C4-2B (cell line): ENCODE results near the gene WWTR1.

Experiments used
- ZFX ChIP-seq: fragments of 450-650 bp; IDR thresholded peaks from 2 replicates; pipeline ENCODE4 v1.6.1; 2017
- TF ChIP-seq, protein P1 (sequence below): fragments of 450-650 bp; conservative IDR thresholded peaks from 2 replicates; pipeline ENCODE4 v1.5.1; 2017; ENCODE audit warnings: mild to moderate bottlenecking

DNA sequence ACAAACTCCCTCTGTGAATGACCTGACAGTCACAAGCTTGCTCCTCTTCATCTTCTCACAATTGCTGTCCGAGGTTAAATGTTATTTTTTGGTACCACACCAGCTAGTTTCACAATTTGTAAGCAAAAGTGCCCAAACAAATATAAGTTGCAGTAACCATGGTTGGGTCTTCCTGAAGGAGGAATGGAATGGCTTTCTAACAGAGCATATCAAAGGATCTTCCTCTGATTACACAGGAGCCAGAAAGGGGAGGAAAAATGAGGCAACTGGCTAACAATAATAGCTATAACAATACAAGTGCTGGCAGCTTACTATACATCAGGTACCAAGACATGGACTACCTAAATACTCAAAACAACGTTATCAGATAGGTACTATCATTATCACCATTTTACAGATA lies 90.4 kb downstream of the WWTR1 start:
- TF ChIP-seq, protein P1, sequence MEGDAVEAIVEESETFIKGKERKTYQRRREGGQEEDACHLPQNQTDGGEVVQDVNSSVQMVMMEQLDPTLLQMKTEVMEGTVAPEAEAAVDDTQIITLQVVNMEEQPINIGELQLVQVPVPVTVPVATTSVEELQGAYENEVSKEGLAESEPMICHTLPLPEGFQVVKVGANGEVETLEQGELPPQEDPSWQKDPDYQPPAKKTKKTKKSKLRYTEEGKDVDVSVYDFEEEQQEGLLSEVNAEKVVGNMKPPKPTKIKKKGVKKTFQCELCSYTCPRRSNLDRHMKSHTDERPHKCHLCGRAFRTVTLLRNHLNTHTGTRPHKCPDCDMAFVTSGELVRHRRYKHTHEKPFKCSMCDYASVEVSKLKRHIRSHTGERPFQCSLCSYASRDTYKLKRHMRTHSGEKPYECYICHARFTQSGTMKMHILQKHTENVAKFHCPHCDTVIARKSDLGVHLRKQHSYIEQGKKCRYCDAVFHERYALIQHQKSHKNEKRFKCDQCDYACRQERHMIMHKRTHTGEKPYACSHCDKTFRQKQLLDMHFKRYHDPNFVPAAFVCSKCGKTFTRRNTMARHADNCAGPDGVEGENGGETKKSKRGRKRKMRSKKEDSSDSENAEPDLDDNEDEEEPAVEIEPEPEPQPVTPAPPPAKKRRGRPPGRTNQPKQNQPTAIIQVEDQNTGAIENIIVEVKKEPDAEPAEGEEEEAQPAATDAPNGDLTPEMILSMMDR, result no peak
- no peak for TF ChIP-seq ZFX
